Endothelial cell of umbilical vein (primary cell): Measurements from ENCODE around the gene CLCC1. TPM values are rescaled to one million over a fixed set of nuclear protein-coding genes. Genes with fewer than 3 reads are reported as not detected.

Experiments
- BruUV-seq: library from RNA; stranded (reverse); fragments of 400-500 nt; replicated peaks from 2 replicates; lab custom pipeline; 2021; lab: Mats Ljungman, UMichigan
- CTCF ChIA-PET: fragments of 300-600, 350-600 bp; sonication (Branson Sonifier 250); formaldehyde crosslinking; loops from one replicate; lab custom pipeline; 2021; ENCODE audit warnings: antibody characterized with exemption, inconsistent platforms; lab: Charles Lee
- POLR2A ChIA-PET: fragments of 300-600, 350-600 bp; sonication (Branson Sonifier 250); formaldehyde crosslinking; loops from one replicate; lab custom pipeline; 2021; ENCODE audit warnings: antibody characterized with exemption, inconsistent platforms; lab: Charles Lee
- DNase-seq: peaks from one replicate; pipeline ENCODE4 v3.0.0-alpha.2; 2011; ENCODE audit warnings: low read depth, low spot score
- FAIRE-seq: peaks from 2 replicates; lab custom pipeline; 2011; peaks lifted over from hg19 to GRCh38; lab: Jason Lieb, UNC
- H2AFZ ChIP-seq: 2 replicates; pipeline ENCODE4 v1.6.0; 2012; ENCODE audit warnings: low read depth, low read length, control low read depth, inconsistent platforms
- H3K27ac ChIP-seq: 2 replicates; pipeline ENCODE4 v1.5.1; 2011; ENCODE audit warnings: low read depth, mild to moderate bottlenecking, control low read depth, low read length, moderate library complexity; ENCODE audit not compliant: insufficient read depth
- H3K27me3 ChIP-seq, 2 experiments: 2 replicates each; pipeline versions ENCODE4 v1.6.0 to v1.6.1; 2011; ENCODE audit warnings: low read length in 2 of 2, mixed read lengths in 1 of 2; ENCODE audit not compliant: control insufficient read depth in 2 of 2, insufficient read depth in 2 of 2
- H3K36me3 ChIP-seq, 2 experiments: 2 replicates in 1 of 2; 3 replicates in 1 of 2; pipeline ENCODE4 v1.5.1; 2011; ENCODE audit warnings: low read length in 2 of 2, mild to moderate bottlenecking in 1 of 2, moderate library complexity in 1 of 2; ENCODE audit not compliant: control insufficient read depth in 2 of 2, insufficient read depth in 2 of 2; ENCODE audit errors: extremely low read depth in 1 of 2
- H3K4me1 ChIP-seq: 3 replicates; pipeline ENCODE4 v1.5.1; 2011; ENCODE audit warnings: mild to moderate bottlenecking, low read length; ENCODE audit not compliant: control insufficient read depth, insufficient read depth; ENCODE audit errors: extremely low read depth
- H3K4me2 ChIP-seq: 2 replicates; pipeline ENCODE4 v1.6.1; 2011; ENCODE audit warnings: low read length, control low read depth, mixed read lengths; ENCODE audit not compliant: insufficient read depth
- H3K4me3 ChIP-seq, 3 experiments: fragments of 200-600 bp in 1 of 3; sonication (generic), shearing (Covaris generic) in 1 of 3; replicated peaks in 1 of 3; 2 replicates each; pipeline ENCODE4 v1.5.1; 2011 to 2016; ENCODE audit warnings: control low read depth in 3 of 3, low read length in 3 of 3, mild to moderate bottlenecking in 2 of 3, inconsistent platforms in 1 of 3, low read depth in 1 of 3, moderate library complexity in 1 of 3; ENCODE audit not compliant: insufficient read depth in 1 of 3
- H3K79me2 ChIP-seq: 2 replicates; pipeline ENCODE4 v1.6.0; 2012; ENCODE audit warnings: low read length, inconsistent platforms; ENCODE audit not compliant: control insufficient read depth, insufficient read depth
- H3K9ac ChIP-seq: replicated peaks from 2 replicates; pipeline ENCODE3; 2011; ENCODE audit warnings: low read length, control low read depth; ENCODE audit not compliant: insufficient read depth; ENCODE audit errors: extremely low read depth
- H3K9me1 ChIP-seq: replicated peaks from 3 replicates; pipeline ENCODE4 v1.6.0; 2011; ENCODE audit warnings: mild to moderate bottlenecking, low read length; ENCODE audit not compliant: control insufficient read depth, insufficient read depth; ENCODE audit errors: extremely low read depth
- H3K9me3 ChIP-seq: replicated peaks from 2 replicates; pipeline ENCODE4 v1.5.1; 2012; ENCODE audit warnings: low read length, inconsistent platforms; ENCODE audit not compliant: control insufficient read depth, insufficient read depth
- H4K20me1 ChIP-seq: replicated peaks from 2 replicates; pipeline ENCODE3; 2011; ENCODE audit warnings: mild to moderate bottlenecking, low read length; ENCODE audit not compliant: control insufficient read depth, insufficient read depth; ENCODE audit errors: extremely low read depth
- EZH2 ChIP-seq: IDR thresholded peaks from 2 replicates; pipeline ENCODE4 v1.6.1; 2012; ENCODE audit warnings: borderline replicate concordance, low read depth, mild to moderate bottlenecking, moderate library complexity, low read length, inconsistent platforms; ENCODE audit not compliant: severe bottlenecking
- FOS ChIP-seq: IDR thresholded peaks from 2 replicates; pipeline ENCODE4 v1.6.1; 2011; ENCODE audit warnings: mild to moderate bottlenecking, low read length, moderate library complexity, borderline replicate concordance; ENCODE audit not compliant: insufficient read depth
- GATA2 ChIP-seq: IDR thresholded peaks from 2 replicates; pipeline ENCODE4 v1.7.0; 2011; ENCODE audit warnings: low read depth, mild to moderate bottlenecking, moderate library complexity, mixed read lengths, low read length; ENCODE audit not compliant: insufficient read length, insufficient read depth
- JUN ChIP-seq: IDR thresholded peaks from 2 replicates; pipeline ENCODE4 v1.6.1; 2011; ENCODE audit warnings: borderline replicate concordance, low read depth; ENCODE audit not compliant: insufficient read length, insufficient read depth
- MAX ChIP-seq: IDR thresholded peaks from 2 replicates; pipeline ENCODE4 v1.6.1; 2011; ENCODE audit not compliant: insufficient read depth, insufficient read length
- MYC ChIP-seq: IDR thresholded peaks from one replicate; pipeline ENCODE4 v1.6.1; 2011; ENCODE audit warnings: mild to moderate bottlenecking, low read depth, low read length
- POLR2A ChIP-seq: IDR thresholded peaks from 2 replicates; pipeline ENCODE4 v1.6.1; 2012; ENCODE audit warnings: low read depth, mild to moderate bottlenecking, control low read depth, low read length
- POLR2AphosphoS5 ChIP-seq: IDR thresholded peaks from 2 replicates; pipeline ENCODE4 v1.6.1; 2012; ENCODE audit warnings: low read depth, mild to moderate bottlenecking, control low read depth, low read length, moderate library complexity; ENCODE audit not compliant: insufficient read depth
- dilution Hi-C: fragments of 300-500 bp; cut with MboI; formaldehyde crosslinking; loops from one replicate; pipeline ENCODE4 v1.15.0; 2019; ENCODE audit warnings: low sequenced_read_pairs; ENCODE audit not compliant: extremely low pct_ligation_motif_present
- intact Hi-C: fragments of 100-400 bp; cut with micrococcal nuclease; formaldehyde crosslinking; loops from one replicate; pipeline ENCODE4 v1.10.0; 2022
- polyA plus RNA-seq, 4 experiments: library from polyadenylated mRNA; depleted of rRNA in 3 of 4; stranded (reverse) in 3 of 4; unstranded in 1 of 4; fragments of >200 nt; gene quantifications; 2 replicates each; pipeline versions ENCODE4 v1.2.1 to v1.2.3, GENCODE V29; 2011 to 2012; ENCODE audit warnings: missing spikeins in 1 of 4
- total RNA-seq: library from RNA; stranded (reverse); gene quantifications from 2 replicates; pipeline ENCODE4 v1.2.3, GENCODE V29; 2021
- TF ChIP-seq, protein P1 (sequence below), 2 donors: IDR thresholded peaks; 1 replicate in 1 of 2; 2 replicates in 1 of 2; pipeline ENCODE4 v1.5.1; 2011; ENCODE audit warnings: low read length in 2 of 2, mild to moderate bottlenecking in 2 of 2, moderate library complexity in 2 of 2, control low read depth in 1 of 2, inconsistent platforms in 1 of 2, low read depth in 1 of 2; ENCODE audit not compliant: insufficient read depth in 1 of 2; ENCODE audit errors: extremely low read depth in 1 of 2

Gene CLCC1
- total and polyA plus RNA-seq, 2 donors (not counting 3 experiments of a cell fraction or from before 2014, with no cell fraction given) = 15.7 to 28.8 TPM

DNA sequence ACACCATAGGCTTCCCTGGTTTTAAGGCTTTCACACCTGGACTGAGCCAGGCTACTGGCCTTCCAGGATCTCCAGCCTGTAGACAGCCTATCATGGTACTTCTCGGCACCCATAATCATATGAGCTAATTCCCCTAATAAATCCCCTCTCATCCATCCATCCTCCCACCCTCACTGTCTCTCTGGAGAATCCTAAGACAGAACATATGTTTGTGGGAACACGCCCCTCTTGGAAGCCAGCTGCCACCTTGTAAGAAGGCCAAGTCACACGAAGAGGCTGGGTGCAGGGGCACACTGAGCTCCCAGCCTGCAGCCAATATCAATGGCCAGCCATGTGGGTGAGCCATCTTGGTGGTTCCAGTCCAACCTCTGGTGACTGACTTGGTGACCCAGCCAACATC is 7.4 kb downstream of the CLCC1 start:
- Histone ChIP-seq H3K9ac (no peak overlapping the region), H3K27me3 (no peaks in the 10 kb centered on the region), H3K27ac (no peak overlapping the region), H4K20me1 (no peaks in the 10 kb centered on the region), H3K4me1 (no peaks in the 10 kb centered on the region), H3K9me1 (no peaks in the 10 kb centered on the region), H3K4me2 (no peak overlapping the region), H3K9me3 (no peaks in the 10 kb centered on the region), H3K79me2 (peaks cover 36% of the 10 kb centered on the region), H3K36me3 (peaks cover 0 to 1% of the 10 kb centered on the region in 2 experiments), H2AFZ (no peak overlapping the region), H3K4me3 (no peak overlapping the region)
- BruUV-seq = no TSS peak
- FAIRE-seq (no peak), DNase-seq (no peak)
- no peak for TF ChIP-seq EZH2
- TF ChIP-seq POLR2AphosphoS5 = no peak
- no peak for TF ChIP-seq JUN
- TF ChIP-seq POLR2A = no peak
- no peak for TF ChIP-seq GATA2
- no peak for TF ChIP-seq MYC
- TF ChIP-seq MAX = no peak
- TF ChIP-seq FOS = no peak
- TF ChIP-seq, protein P1, sequence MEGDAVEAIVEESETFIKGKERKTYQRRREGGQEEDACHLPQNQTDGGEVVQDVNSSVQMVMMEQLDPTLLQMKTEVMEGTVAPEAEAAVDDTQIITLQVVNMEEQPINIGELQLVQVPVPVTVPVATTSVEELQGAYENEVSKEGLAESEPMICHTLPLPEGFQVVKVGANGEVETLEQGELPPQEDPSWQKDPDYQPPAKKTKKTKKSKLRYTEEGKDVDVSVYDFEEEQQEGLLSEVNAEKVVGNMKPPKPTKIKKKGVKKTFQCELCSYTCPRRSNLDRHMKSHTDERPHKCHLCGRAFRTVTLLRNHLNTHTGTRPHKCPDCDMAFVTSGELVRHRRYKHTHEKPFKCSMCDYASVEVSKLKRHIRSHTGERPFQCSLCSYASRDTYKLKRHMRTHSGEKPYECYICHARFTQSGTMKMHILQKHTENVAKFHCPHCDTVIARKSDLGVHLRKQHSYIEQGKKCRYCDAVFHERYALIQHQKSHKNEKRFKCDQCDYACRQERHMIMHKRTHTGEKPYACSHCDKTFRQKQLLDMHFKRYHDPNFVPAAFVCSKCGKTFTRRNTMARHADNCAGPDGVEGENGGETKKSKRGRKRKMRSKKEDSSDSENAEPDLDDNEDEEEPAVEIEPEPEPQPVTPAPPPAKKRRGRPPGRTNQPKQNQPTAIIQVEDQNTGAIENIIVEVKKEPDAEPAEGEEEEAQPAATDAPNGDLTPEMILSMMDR (IDR thresholded peaks at IDR 0.05; ENCODE audit: extremely low read depth in 1 of 2, insufficient read depth in 1 of 2, low read depth in 1 of 2, low read length in 2 of 2) = no peak
- dilution Hi-C loops (no loop called here), intact Hi-C loops (no loop called here)
- ChIA-PET POLR2A (no interaction called here), CTCF (no interaction called here)
